Measurements from ENCODE around the gene RETREG3.
"Not testable (repeated sequence)": the region's sequence is repeated elsewhere in the genome, so short reads cannot be mapped to it uniquely, and the experiment has no call there.

The RETREG3 gene

GRCh38 chr17:42541041-42541833, 67.9 kb downstream of the RETREG3 start:
- TF ChIP-seq CTCF (IDR thresholded peaks at IDR 0.05; ENCODE audit: insufficient read depth, low read depth, low read length, missing control alignments), result no peak
- H3K4me3 ChIP-seq (ENCODE audit: low read depth, low read length), result no peak overlapping the region
- DNase-seq (ENCODE audit: low read depth), result no peak

- not testable (repeated sequence) for DNase-seq (ENCODE audit: low read depth); H3K4me3 ChIP-seq (ENCODE audit: low read depth, low read length)
These were observed 68.6 kb downstream of the RETREG3 start for GRCh38 chr17:42540558-42540957.

- DNase-seq (ENCODE audit: low read depth), result no peak
- no peak overlapping the region for H3K4me3 ChIP-seq (ENCODE audit: low read depth, low read length)
- no peak for TF ChIP-seq CTCF (IDR thresholded peaks at IDR 0.05; ENCODE audit: insufficient read depth, low read depth, low read length, missing control alignments)
These were observed 70.7 kb downstream of the RETREG3 start for GRCh38 chr17:42538482-42538881.

- no peak for DNase-seq (ENCODE audit: low read depth)
- no peak overlapping the region for H3K4me3 ChIP-seq (ENCODE audit: low read depth, low read length)
- no peak for TF ChIP-seq CTCF (IDR thresholded peaks at IDR 0.05; ENCODE audit: insufficient read depth, low read depth, low read length, missing control alignments)
These were observed 71.2 kb downstream of the RETREG3 start for GRCh38 chr17:42537826-42538451.

- no peak for TF ChIP-seq CTCF (IDR thresholded peaks at IDR 0.05; ENCODE audit: insufficient read depth, low read depth, low read length, missing control alignments)
- DNase-seq (ENCODE audit: low read depth), result no peak
- H3K4me3 ChIP-seq (ENCODE audit: low read depth, low read length), result peak overlapping the region; percentile 61
These were observed 71.9 kb downstream of the RETREG3 start for GRCh38 chr17:42537156-42537805.

GRCh38 chr17:42536372-42537155, 72.6 kb downstream of the RETREG3 start:
- no peak for TF ChIP-seq CTCF (IDR thresholded peaks at IDR 0.05; ENCODE audit: insufficient read depth, low read depth, low read length, missing control alignments)
- peak; percentile 92 for DNase-seq (ENCODE audit: low read depth)

GRCh38 chr17:42536048-42536371, 73.2 kb downstream of the RETREG3 start, which contains the start of gene NAGLU:
Gene NAGLU, plus strand, starts transcription at chr17:42536241. Its CDS starts 32 bp downstream, at chr17:42536273.
- peak; percentile 95 for DNase-seq (ENCODE audit: low read depth)
- TF ChIP-seq CTCF (IDR thresholded peaks at IDR 0.05; ENCODE audit: insufficient read depth, low read depth, low read length, missing control alignments), result no peak

More at GRCh38 chr17:42536372-42537155, 72.6 kb downstream of the RETREG3 start:
- peak overlapping the region; percentile 61 for H3K4me3 ChIP-seq (ENCODE audit: low read depth, low read length)

More at GRCh38 chr17:42536048-42536371, 73.2 kb downstream of the RETREG3 start, which contains the start of gene NAGLU:
- peak within 1 kb of the TSS; percentile 61 for H3K4me3 ChIP-seq (ENCODE audit: low read depth, low read length)
